ENCODE measurements around the gene UTP20.

UTP20 gene

GRCh38 chr12:101280006-101280505 is at the start of gene UTP20:
Gene UTP20, plus strand, starts transcription at chr12:101280105. Its CDS starts 178 bp downstream, at chr12:101280283.
- DNase-seq, result peak; percentile 30

GRCh38 chr12:101230547-101230946 is 49.4 kb upstream of the UTP20 start:
- DNase-seq, result no peak

- DNase-seq, result no peak
Measured at GRCh38 chr12:101231636-101232035, 48.3 kb upstream of the UTP20 start.

GRCh38 chr12:101235686-101236085 is 44.2 kb upstream of the UTP20 start:
- no peak for DNase-seq

- no peak for DNase-seq
Measured at GRCh38 chr12:101238306-101238705, 41.6 kb upstream of the UTP20 start.

- DNase-seq, result no peak
Measured at GRCh38 chr12:101238800-101239329, 41.0 kb upstream of the UTP20 start.

GRCh38 chr12:101243074-101243473 is 36.8 kb upstream of the UTP20 start:
- no peak for DNase-seq

GRCh38 chr12:101243616-101244015 is 36.3 kb upstream of the UTP20 start:
- DNase-seq, result no peak

GRCh38 chr12:101256266-101256665 is 23.6 kb upstream of the UTP20 start:
- no peak for DNase-seq

GRCh38 chr12:101257357-101257756 is 22.5 kb upstream of the UTP20 start:
- DNase-seq, result no peak

- DNase-seq, result no peak
Measured at GRCh38 chr12:101267111-101267510, 12.8 kb upstream of the UTP20 start.

- no peak for DNase-seq
Measured at GRCh38 chr12:101276433-101276832, 3.5 kb upstream of the UTP20 start.

- no peak for DNase-seq
Measured at GRCh38 chr12:101277443-101277842, 2.5 kb upstream of the UTP20 start.

GRCh38 chr12:101287357-101287756 is 7.5 kb downstream of the UTP20 start:
- no peak for DNase-seq

GRCh38 chr12:101297661-101298060 is 17.8 kb downstream of the UTP20 start:
- DNase-seq, result no peak

GRCh38 chr12:101298426-101298825 is 18.5 kb downstream of the UTP20 start:
- no peak for DNase-seq

- no peak for DNase-seq
Measured at GRCh38 chr12:101299346-101299745, 19.4 kb downstream of the UTP20 start.

GRCh38 chr12:101299931-101300330 is 20.0 kb downstream of the UTP20 start:
- no peak for DNase-seq

GRCh38 chr12:101302741-101303140 is 22.8 kb downstream of the UTP20 start:
- DNase-seq, result no peak

- DNase-seq, result no peak
Measured at GRCh38 chr12:101305226-101305779, 25.4 kb downstream of the UTP20 start.

- no peak for DNase-seq
Measured at GRCh38 chr12:101305794-101306193, 25.9 kb downstream of the UTP20 start.

GRCh38 chr12:101322480-101322879 is 42.6 kb downstream of the UTP20 start:
- DNase-seq, result no peak

GRCh38 chr12:101323255-101323654 is 43.4 kb downstream of the UTP20 start:
- DNase-seq, result no peak

- no peak for DNase-seq
Measured at GRCh38 chr12:101325590-101325989, 45.7 kb downstream of the UTP20 start.

- no peak for DNase-seq
Measured at GRCh38 chr12:101327051-101327450, 47.1 kb downstream of the UTP20 start.

All from GOT3 (cell line).